Placental pericyte (primary cell): ENCODE results near the gene MCCC1. TPM values are rescaled to one million over a fixed set of nuclear protein-coding genes. Genes with fewer than 3 reads are reported as not detected.

Experiments used
- total RNA-seq: library from RNA; depleted of rRNA; stranded (reverse); fragments of >200 nt; gene quantifications from 2 replicates; pipeline ENCODE4 v1.2.3, GENCODE V29; 2012

The MCCC1 gene
- 9.8 and 10.5 TPM in 2 replicates for total RNA-seq

GRCh38 chr3:183099026-183099837, at the start of gene MCCC1:
Gene MCCC1, minus strand, starts transcription at chr3:183099496. Its CDS starts 56 bp downstream, at chr3:183099440.

GRCh38 chr3:182980204-182981037, 118.9 kb downstream of the MCCC1 start, which contains the start of gene DCUN1D1:
Gene DCUN1D1, minus strand, starts transcription at chr3:182980538. Its CDS starts 49 bp downstream, at chr3:182980489.

Other genes with a start within 250 kb of the MCCC1 start
- 22.3 and 33.5 TPM in 2 replicates for gene DCUN1D1, start 119.0 kb downstream of the MCCC1 start, total RNA-seq
- under 0.01 and 0.22 TPM in 2 replicates for gene LAMP3, start 63.2 kb upstream of the MCCC1 start, total RNA-seq
- gene B3GNT5, start 153.8 kb upstream of the MCCC1 start, total RNA-seq, result 1.9 and 2.0 TPM in 2 replicates